GM19468 (cell line): Measurements from ENCODE around the gene ASPRV1.

Experiments
- ATAC-seq: cut with Tn5 transposase; IDR thresholded peaks from one replicate; pipeline ENCODE4 v1.9.1; 2021; ENCODE audit warnings: mild to moderate bottlenecking, moderate library complexity, moderate number of reproducible peaks; ENCODE audit not compliant: unreplicated experiment; ENCODE audit errors: extremely low read depth

The ASPRV1 gene

GRCh38 chr2:69914950-69915945, 46.2 kb downstream of the ASPRV1 start, which contains the start of gene MXD1:
TSS of gene MXD1 (plus strand) at chr2:69915109. CDS start at chr2:69915331, 222 bp downstream.
- no peak for ATAC-seq

- peak; percentile 84 for ATAC-seq
Measured at GRCh38 chr2:69914164-69914949, 47.1 kb downstream of the ASPRV1 start.

GRCh38 chr2:69911985-69912563, 49.4 kb downstream of the ASPRV1 start:
- ATAC-seq, result no peak
